Measurements from ENCODE around the gene PCED1B.
"Not testable (repeated sequence)": the region's sequence is repeated elsewhere in the genome, so short reads cannot be mapped to it uniquely, and the experiment has no call there.

Gene PCED1B

DNA sequence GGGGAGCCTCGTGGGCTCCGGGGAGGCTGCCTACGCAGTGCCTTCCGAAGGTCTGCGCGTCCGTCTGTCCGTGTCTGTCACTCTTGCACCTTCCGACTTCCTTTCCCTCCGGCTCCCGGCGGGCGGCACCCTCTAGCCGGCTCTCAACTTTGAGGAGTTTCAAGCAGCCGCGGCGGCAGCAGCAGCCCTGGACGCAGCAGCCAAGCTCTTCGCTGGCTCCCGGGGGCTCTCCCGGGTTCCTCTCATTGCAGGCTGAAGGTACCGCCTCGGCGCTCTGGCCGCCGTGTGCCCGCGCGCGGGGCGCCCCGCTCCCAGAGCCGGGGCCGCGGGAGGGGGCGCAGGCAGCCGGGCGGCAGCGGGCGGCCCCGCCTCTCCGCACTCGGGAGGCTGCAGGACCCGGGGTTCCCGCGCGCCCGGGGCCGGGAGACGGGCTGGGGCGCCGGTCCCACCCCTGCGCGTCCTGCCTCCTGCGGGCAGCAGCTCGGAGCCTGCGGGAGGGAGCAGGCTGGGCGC lies at the start of gene PCED1B, which contains the start of gene AMIGO2:
Gene PCED1B, plus strand, starts transcription at position 154 of the 513 bp plus-strand sequence. CDS start 155,443 bp downstream, outside the sequence.
Gene AMIGO2, minus strand, starts transcription at position 492 of the 513 bp plus-strand sequence. CDS start 957 bp downstream, outside the sequence.
- peak; percentile 21 for DNase-seq (ENCODE audit: low read depth)

GRCh38 chr12:47029903-47030302 lies 49.5 kb upstream of the PCED1B start:
- no peak for DNase-seq (ENCODE audit: low read depth)

GRCh38 chr12:47032644-47033043 lies 46.8 kb upstream of the PCED1B start:
- no peak for DNase-seq (ENCODE audit: low read depth)

DNA sequence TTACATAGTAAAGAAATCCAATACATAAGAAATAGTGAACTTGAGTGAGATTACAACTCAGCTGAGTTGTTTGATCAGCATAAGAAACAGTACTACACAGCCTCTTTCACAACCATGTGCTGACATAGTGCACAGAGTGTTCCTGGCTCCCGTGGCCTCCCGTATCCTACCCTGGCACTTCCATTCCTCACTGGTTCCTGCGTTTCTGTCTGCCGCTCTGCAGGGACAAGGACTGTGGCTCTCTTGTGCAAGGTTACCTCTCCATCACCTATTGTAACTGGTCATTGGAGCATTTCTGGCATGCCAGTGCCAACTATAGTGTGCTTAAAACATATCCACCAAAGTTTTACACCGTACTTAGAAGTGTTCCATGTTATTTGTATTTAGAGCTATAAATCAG lies 46.3 kb upstream of the PCED1B start:
- no peak for DNase-seq (ENCODE audit: low read depth)

DNA sequence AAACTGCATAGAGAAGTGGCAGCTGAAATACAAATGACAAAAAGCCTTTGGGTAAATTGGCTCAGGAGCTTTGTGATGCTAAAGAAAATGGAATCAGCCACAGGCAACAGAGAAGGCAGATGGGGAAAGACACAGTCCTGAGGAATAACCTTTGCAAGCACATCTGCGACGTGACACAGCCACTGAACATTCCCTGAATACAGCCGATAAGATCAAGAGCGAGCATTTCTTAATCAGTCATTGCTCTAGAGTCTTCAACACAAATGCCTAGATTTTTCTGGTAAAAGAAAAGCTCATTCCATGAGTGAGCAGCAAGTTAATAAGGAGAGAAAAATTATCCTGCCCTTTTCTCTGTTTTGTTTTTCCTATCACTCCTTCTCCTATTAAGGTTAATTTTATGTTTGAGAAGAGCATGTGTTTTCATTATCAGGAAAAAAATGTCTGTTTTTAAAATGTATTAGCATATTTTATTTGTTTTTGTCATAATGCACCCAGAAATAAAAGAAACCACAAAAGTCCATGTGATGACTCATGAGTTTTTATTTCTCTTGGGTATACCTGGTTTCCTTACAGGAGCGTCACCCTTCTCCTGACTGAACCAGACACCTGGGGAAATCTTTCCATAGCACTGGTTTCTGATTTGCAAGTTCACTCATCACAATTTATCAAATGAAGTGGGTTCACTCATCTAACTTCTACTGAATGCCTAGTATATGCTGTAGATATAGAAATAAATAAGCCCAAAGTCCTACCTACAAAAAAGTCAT lies 45.4 kb upstream of the PCED1B start:
- DNase-seq (ENCODE audit: low read depth), result no peak

- no peak for DNase-seq (ENCODE audit: low read depth)
These were observed 44.8 kb upstream of the PCED1B start for GRCh38 chr12:47034661-47035060.

GRCh38 chr12:47035484-47035883 lies 43.9 kb upstream of the PCED1B start:
- DNase-seq (ENCODE audit: low read depth), result no peak

- DNase-seq (ENCODE audit: low read depth), result no peak
These were observed 41.1 kb upstream of the PCED1B start for GRCh38 chr12:47038270-47038748.

DNA sequence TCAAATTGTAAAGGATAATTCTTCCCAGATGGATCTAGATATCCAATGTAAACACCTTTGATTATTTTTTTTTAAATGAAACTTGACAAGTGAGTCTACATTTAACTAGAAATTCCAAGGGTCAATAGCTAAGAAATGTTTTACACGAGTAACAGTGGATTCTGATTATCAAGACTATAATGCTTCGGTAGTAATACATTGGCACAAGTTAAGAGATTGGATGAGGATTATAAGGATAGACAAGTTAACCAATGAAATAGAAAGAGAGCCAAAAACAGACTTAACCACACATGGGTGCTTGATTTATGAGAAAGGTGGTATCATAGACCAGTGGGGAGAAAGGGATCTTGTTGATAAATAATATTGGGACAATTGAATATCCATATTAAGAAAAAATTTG lies 40.3 kb upstream of the PCED1B start:
- no peak for DNase-seq (ENCODE audit: low read depth)

- no peak for DNase-seq (ENCODE audit: low read depth)
These were observed 39.7 kb upstream of the PCED1B start for GRCh38 chr12:47039756-47040155.

DNA sequence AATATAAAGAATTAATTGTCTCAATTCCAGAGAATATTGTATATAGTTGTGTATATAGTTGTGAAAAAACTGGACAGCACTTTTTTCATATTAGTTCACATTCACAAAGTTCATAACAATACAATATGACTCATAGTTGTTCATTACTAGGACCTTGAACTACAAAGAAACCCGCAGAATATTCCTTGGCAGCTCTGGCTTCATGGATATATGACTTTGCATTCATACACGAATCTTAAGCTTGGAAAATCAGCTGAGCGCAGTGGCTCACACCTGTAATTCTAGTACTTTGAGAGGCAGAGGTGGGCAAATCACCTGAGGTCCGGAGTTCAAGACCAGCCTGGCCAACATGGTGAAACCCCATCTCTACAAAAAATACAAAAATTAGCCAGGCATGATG lies 38.1 kb upstream of the PCED1B start:
- no peak for DNase-seq (ENCODE audit: low read depth)

DNA sequence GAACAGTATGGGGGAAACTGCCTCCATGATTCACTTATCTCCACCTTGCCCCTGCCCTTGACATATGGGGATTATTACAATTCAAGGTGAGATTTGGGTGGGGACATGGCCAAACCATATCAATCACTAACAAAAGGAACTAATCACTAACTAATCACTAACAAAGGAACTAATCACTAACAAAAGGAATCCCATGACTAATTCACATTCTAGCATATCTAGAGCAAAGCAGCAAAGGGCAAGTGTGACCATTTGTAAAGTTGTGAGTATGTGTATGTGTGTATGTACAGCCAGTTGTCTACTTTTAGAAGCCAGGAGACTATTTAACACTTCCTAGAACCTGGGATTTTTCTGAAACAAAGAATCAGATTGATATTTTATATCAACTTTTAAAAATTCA lies 30.9 kb upstream of the PCED1B start:
- no peak for DNase-seq (ENCODE audit: low read depth)

DNA sequence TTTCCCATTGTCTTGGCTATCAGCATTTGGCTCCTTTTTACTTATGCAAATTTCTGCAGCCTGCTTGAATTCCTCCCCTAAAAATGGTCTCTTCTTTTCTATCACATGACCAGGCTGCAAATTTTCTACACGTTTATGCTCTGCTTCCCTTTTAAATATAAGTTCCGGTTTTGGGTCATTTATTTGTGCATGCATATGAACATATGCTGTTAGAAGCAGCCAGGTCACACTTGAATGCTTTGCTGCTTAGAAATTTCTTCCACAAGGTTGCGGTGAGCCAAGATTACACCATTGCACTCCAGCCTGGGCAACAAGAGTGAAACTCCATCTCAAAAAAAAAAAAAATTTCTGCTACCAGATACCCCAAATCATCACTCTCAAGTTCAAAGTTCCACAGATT lies 28.1 kb upstream of the PCED1B start:
- not testable (repeated sequence) for DNase-seq (ENCODE audit: low read depth)

- no peak for DNase-seq (ENCODE audit: low read depth)
These were observed 27.1 kb upstream of the PCED1B start for GRCh38 chr12:47052274-47052673.

DNA sequence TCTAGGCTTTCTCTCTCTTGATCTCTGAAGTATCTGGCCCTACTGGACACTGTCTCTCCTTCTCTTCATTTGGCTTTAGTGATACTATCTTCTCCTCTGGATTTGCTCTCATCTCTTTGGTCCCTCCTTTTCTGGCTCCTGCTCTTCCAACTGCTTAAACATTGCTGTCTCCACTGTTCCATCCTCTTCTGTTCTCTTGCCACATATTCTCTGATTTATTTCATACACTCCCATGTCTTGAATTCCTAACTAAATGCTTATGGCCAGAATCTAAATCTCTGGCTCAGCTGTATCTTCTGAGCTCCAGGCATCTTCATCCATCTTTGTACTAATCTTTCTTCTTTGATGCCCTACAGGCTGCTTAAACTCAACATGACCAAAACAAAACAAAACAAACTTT lies 25.5 kb upstream of the PCED1B start:
- DNase-seq (ENCODE audit: low read depth), result no peak

GRCh38 chr12:47054659-47055058 lies 24.8 kb upstream of the PCED1B start:
- DNase-seq (ENCODE audit: low read depth), result no peak

- DNase-seq (ENCODE audit: low read depth), result not testable (repeated sequence)
These were observed 23.6 kb upstream of the PCED1B start for GRCh38 chr12:47055856-47056255.

DNA sequence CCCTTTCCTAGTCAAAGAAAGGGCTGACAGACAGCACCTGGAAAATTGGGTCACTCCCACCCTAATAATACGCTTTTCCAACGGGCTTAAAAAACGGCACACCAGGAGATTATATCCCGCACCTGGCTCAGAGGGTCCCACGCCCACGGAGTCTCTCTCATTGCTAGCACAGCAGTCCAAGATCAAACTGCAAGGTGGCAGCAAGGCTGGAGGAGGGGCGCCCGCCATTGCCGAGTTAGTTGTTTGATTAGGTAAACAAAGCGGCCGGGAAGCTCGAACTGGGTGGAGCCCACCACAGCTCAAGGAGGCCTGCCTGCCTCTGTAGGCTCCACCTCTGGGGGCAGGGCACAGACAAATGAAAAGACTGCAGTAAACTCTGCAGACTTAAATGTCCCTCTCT lies 22.5 kb upstream of the PCED1B start:
- not testable (repeated sequence) for DNase-seq (ENCODE audit: low read depth)

DNA sequence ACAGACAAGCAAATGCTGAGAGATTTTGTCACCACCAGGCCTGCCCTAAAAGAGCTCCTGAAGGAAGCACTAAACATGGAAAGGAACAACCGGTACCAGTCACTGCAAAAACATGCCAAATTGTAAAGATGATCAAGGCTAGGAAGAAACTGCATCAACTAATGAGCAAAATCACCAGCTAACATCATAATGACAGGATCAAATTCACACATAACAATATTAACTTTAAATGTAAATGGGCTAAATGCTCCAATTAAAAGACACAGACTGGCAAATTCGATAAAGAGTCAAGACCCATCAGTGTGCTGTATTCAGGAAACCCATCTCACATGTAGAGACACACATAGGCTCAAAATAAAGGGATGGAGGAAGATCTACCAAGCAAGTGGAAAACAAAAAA lies 20.8 kb upstream of the PCED1B start:
- not testable (repeated sequence) for DNase-seq (ENCODE audit: low read depth)

DNA sequence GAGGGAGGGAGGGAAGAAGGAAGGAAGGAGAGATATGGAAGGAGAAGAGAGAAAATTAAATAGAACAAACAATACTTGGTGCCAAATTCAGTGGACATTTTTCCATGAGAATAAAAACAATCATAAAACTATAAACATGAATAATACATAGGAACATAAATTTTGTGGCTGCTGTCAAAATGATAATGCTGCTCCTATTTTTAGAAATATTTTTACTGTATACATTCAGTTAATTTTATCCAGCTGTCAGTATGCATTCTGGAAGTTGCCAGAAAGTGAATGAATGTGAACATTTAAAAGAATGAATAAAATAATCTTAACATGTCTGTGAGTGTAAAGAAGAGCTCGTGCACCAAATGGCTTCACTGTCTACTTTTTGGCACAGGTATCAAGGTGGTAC lies 13.9 kb upstream of the PCED1B start:
- no peak for DNase-seq (ENCODE audit: low read depth)

- DNase-seq (ENCODE audit: low read depth), result no peak
These were observed 13.0 kb upstream of the PCED1B start for GRCh38 chr12:47066278-47067025.

DNA sequence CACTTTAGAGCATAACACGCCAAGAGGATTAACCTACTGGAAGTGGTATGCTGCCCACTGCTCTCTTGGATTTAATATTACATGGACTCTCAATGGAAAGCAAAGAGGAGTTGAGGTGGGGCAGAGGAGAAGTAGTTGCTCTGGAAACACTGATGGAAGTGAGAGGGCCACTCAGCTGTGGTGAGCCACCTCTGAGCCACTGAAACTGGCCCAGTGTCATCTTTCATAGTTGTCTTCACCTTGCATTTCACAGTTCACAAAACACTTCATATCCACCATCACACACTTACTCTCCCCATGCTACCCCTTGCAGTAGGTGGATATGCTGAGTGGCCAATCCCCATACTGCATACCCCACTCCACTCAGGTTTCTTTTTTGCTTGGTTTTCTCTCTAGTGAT lies 12.2 kb upstream of the PCED1B start:
- DNase-seq (ENCODE audit: low read depth), result no peak
